ENCODE measurements around the gene TMTC1. TPM values are rescaled to one million over a fixed set of nuclear protein-coding genes. Genes with fewer than 3 reads are reported as not detected.

TMTC1 gene
- total and polyA plus RNA-seq, 2 donors (not counting 1 experiment from before 2014, with no cell fraction given) = not detected

- intact Hi-C loops (cut with micrococcal nuclease) = no loop called here
- ChIA-PET CTCF (no interaction called here), POLR2A (no interaction called here)
- H3K4me1 ChIP-seq (ENCODE audit: control insufficient read depth in 2 of 2, insufficient read depth in 2 of 2, low read length in 2 of 2) = no peaks in the 10 kb centered on the region
- H3K4me3 ChIP-seq (ENCODE audit: control extremely low read depth in 1 of 5, extremely low read depth in 1 of 5, insufficient read depth in 1 of 5, low read depth in 2 of 5, low read length in 4 of 5) = no peak overlapping the region
- no peak overlapping the region for H2AFZ ChIP-seq (ENCODE audit: insufficient read depth, low read depth, low read length, poor library complexity, severe bottlenecking)
- no peak overlapping the region for H3K9ac ChIP-seq (ENCODE audit: low read length)
- no peak overlapping the region for H3K27ac ChIP-seq (ENCODE audit: low read length in 2 of 2)
- no peak for ATAC-seq (ENCODE audit: low read depth)
- TF ChIP-seq EZH2 (IDR thresholded peaks at IDR 0.05; ENCODE audit: borderline replicate concordance, insufficient read depth, low read depth, low read length, poor library complexity, severe bottlenecking) (no peak), CTCF (IDR thresholded peaks at IDR 0.05) (no peak)
- Mint-ChIP-seq H3K4me3 (no peak overlapping the region), H3K27me3 (no peaks in the 10 kb centered on the region), H3K9me3 (ENCODE audit: insufficient read depth) (no peaks in the 10 kb centered on the region), H3K4me1 (no peaks in the 10 kb centered on the region), H3K27ac (no peak overlapping the region)
- DNase-seq = no peak
- H4K20me1 ChIP-seq (ENCODE audit: control insufficient read depth, insufficient read depth, low read length, poor library complexity, severe bottlenecking) = no peaks in the 10 kb centered on the region
- H3K9me3 ChIP-seq (ENCODE audit: control extremely low read depth in 1 of 3, control insufficient read depth in 2 of 3, insufficient read depth in 1 of 3, low read length in 2 of 3) = no peaks in the 10 kb centered on the region
- H3K36me3 ChIP-seq (replicated peaks in 1 of 2; ENCODE audit: control extremely low read depth in 1 of 2, control insufficient read depth in 1 of 2, extremely low read depth in 1 of 2, insufficient read depth in 2 of 2, low read length in 1 of 2) = no peaks in the 10 kb centered on the region
- 87% methylated on average over 6 of the region's 9 CpGs for WGBS (ENCODE audit: insufficient coverage)
- H3K27me3 ChIP-seq (replicated peaks in 1 of 4; ENCODE audit: control extremely low read depth in 1 of 4, control insufficient read depth in 3 of 4, insufficient read depth in 4 of 4, low read length in 3 of 4) = no peaks in the 10 kb centered on the region
- H3K79me2 ChIP-seq (ENCODE audit: control insufficient read depth, insufficient read depth, low read length) = no peaks in the 10 kb centered on the region
- no peak overlapping the region for H3K4me2 ChIP-seq (replicated peaks; ENCODE audit: low read depth, low read length, poor library complexity, severe bottlenecking)
Observed at GRCh38 chr12:29662734-29663323, 120.9 kb downstream of the TMTC1 start.

GRCh38 chr12:29660847-29661246 is 122.9 kb downstream of the TMTC1 start:
- WGBS (ENCODE audit: insufficient coverage) = 76% methylated on average over 2 of the region's 6 CpGs
- no peaks in the 10 kb centered on the region for H3K79me2 ChIP-seq (ENCODE audit: control insufficient read depth, insufficient read depth, low read length)
- no peak overlapping the region for H3K9ac ChIP-seq (ENCODE audit: low read length)
- Mint-ChIP-seq H3K27ac (no peak overlapping the region), H3K9me3 (ENCODE audit: insufficient read depth) (no peaks in the 10 kb centered on the region), H3K4me3 (no peak overlapping the region), H3K27me3 (no peaks in the 10 kb centered on the region), H3K4me1 (no peaks in the 10 kb centered on the region)
- H3K36me3 ChIP-seq (replicated peaks in 1 of 2; ENCODE audit: control extremely low read depth in 1 of 2, control insufficient read depth in 1 of 2, extremely low read depth in 1 of 2, insufficient read depth in 2 of 2, low read length in 1 of 2) = no peaks in the 10 kb centered on the region
- no peak overlapping the region for H3K4me2 ChIP-seq (replicated peaks; ENCODE audit: low read depth, low read length, poor library complexity, severe bottlenecking)
- no peak overlapping the region for H3K27ac ChIP-seq (ENCODE audit: low read length in 2 of 2)
- H3K4me3 ChIP-seq (ENCODE audit: control extremely low read depth in 1 of 5, extremely low read depth in 1 of 5, insufficient read depth in 1 of 5, low read depth in 2 of 5, low read length in 4 of 5) = no peak overlapping the region
- CTCF ChIA-PET = interaction anchor here (0.6 kb wide), 1 partner anchor 25 kb away, joined by 3 read pairs; no protein-coding TSS in a partner anchor
- POLR2A ChIA-PET = no interaction called here
- intact Hi-C loops (cut with micrococcal nuclease) = no loop called here
- DNase-seq (no peak), ATAC-seq (ENCODE audit: low read depth) (no peak)
- TF ChIP-seq CTCF (IDR thresholded peaks at IDR 0.05) (no peak), EZH2 (IDR thresholded peaks at IDR 0.05; ENCODE audit: borderline replicate concordance, insufficient read depth, low read depth, low read length, poor library complexity, severe bottlenecking) (no peak)
- H3K9me3 ChIP-seq (ENCODE audit: control extremely low read depth in 1 of 3, control insufficient read depth in 2 of 3, insufficient read depth in 1 of 3, low read length in 2 of 3) = no peaks in the 10 kb centered on the region
- no peak overlapping the region for H2AFZ ChIP-seq (ENCODE audit: insufficient read depth, low read depth, low read length, poor library complexity, severe bottlenecking)
- no peaks in the 10 kb centered on the region for H3K27me3 ChIP-seq (replicated peaks in 1 of 4; ENCODE audit: control extremely low read depth in 1 of 4, control insufficient read depth in 3 of 4, insufficient read depth in 4 of 4, low read length in 3 of 4)
- H4K20me1 ChIP-seq (ENCODE audit: control insufficient read depth, insufficient read depth, low read length, poor library complexity, severe bottlenecking) = no peaks in the 10 kb centered on the region
- H3K4me1 ChIP-seq (ENCODE audit: control insufficient read depth in 2 of 2, insufficient read depth in 2 of 2, low read length in 2 of 2) = no peaks in the 10 kb centered on the region

All from B cell (primary cell).